Measurements from ENCODE around the gene PHACTR1. TPM values are rescaled to one million over a fixed set of nuclear protein-coding genes. Genes with fewer than 3 reads are reported as not detected.

Gene PHACTR1
- total and polyA plus RNA-seq, 3 donors from 2014 or later: 5.1 to 7.6 (median 6.5) TPM

DNA sequence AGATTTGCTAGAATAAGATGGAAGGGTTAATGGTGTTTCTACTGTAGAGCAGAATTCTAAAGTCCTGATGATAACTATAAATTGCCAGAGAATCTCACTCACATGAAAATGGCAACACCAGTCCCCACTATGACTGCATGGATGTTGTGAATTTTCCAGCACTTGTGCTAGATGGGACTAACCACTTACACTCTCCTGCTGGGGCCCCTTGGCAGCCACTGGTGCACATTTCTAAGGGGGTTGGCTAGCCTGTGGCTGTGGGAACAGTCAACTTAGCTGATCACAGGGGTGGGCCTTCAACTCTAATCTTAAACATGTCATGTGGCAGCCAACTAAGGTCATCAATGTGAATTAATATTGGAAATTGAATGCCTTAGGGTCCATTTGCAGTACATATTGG lies 271.2 kb downstream of the PHACTR1 start:
- Histone ChIP-seq H3K27ac (no peak overlapping the region), H3K27me3 (no peaks in the 10 kb centered on the region), H3K4me3 (no peak overlapping the region), H3K36me3 (ENCODE audit: low read depth, missing control alignments) (no peaks in the 10 kb centered on the region), H3K9me3 (no peaks in the 10 kb centered on the region), H3K4me1 (no peaks in the 10 kb centered on the region)
- TF ChIP-seq POLR2A (IDR thresholded peaks at IDR 0.05) (no peak), CTCF (IDR thresholded peaks at IDR 0.05) (no peak)
- intact Hi-C loops (cut with DNase I; ENCODE audit: low total_unique reads): no loop called here
- no peak for DNase-seq

GRCh38 chr6:12990162-12990561 lies 273.6 kb downstream of the PHACTR1 start:
- WGBS, 2 donors: 91 to 97% methylated on average over 7 of the region's 7 CpGs
- Histone ChIP-seq H3K4me1 (no peaks in the 10 kb centered on the region), H3K9me3 (no peaks in the 10 kb centered on the region), H3K36me3 (ENCODE audit: low read depth, missing control alignments) (no peaks in the 10 kb centered on the region), H3K4me3 (no peak overlapping the region), H3K27ac (no peak overlapping the region), H3K27me3 (no peaks in the 10 kb centered on the region)
- intact Hi-C loops (cut with DNase I; ENCODE audit: low total_unique reads): no loop called here
- DNase-seq: no peak
- TF ChIP-seq POLR2A (IDR thresholded peaks at IDR 0.05): no peak
- TF ChIP-seq CTCF (IDR thresholded peaks at IDR 0.05): no peak

DNA sequence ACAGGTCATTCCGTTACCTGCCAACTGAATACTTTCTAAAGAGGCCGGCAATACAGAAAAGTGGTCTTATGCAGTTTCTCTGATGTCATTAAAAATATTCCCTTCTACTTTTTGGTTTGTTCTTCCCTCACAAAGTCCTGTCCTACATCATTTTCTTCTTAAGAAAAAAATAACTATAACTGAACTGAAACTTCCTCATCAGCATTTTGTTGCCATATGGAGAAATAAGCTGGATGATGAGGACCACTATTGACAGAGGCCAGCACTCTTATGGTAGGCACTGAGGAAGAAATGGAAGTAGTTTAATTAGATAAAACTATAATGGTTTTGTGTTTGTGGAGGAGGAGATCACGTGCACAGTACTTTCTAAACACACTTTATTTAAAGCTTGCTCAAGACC lies 274.9 kb downstream of the PHACTR1 start:
- intact Hi-C loops (cut with DNase I; ENCODE audit: low total_unique reads): no loop called here
- WGBS, 2 donors: 95 to 99% methylated on average over 3 of the region's 3 CpGs
- DNase-seq: no peak

GRCh38 chr6:12992770-12993169 lies 276.2 kb downstream of the PHACTR1 start:
- no peak overlapping the region for H3K27ac ChIP-seq
- no peaks in the 10 kb centered on the region for H3K9me3 ChIP-seq
- WGBS, 2 donors: 64 to 80% methylated on average over 7 of the region's 7 CpGs
- no peak overlapping the region for H3K4me3 ChIP-seq
- H3K4me1 ChIP-seq: no peaks in the 10 kb centered on the region
- no peak for DNase-seq
- TF ChIP-seq POLR2A (IDR thresholded peaks at IDR 0.05): no peak
- no peak for TF ChIP-seq CTCF (IDR thresholded peaks at IDR 0.05)
- intact Hi-C loops (cut with DNase I; ENCODE audit: low total_unique reads): no loop called here
- no peaks in the 10 kb centered on the region for H3K27me3 ChIP-seq
- H3K36me3 ChIP-seq (ENCODE audit: low read depth, missing control alignments): no peaks in the 10 kb centered on the region

More for the DNA sequence above, 274.9 kb downstream of the PHACTR1 start:
- no peaks in the 10 kb centered on the region for H3K9me3 ChIP-seq
- TF ChIP-seq CTCF (IDR thresholded peaks at IDR 0.05) (no peak), POLR2A (IDR thresholded peaks at IDR 0.05) (no peak)
- no peaks in the 10 kb centered on the region for H3K4me1 ChIP-seq
- no peak overlapping the region for H3K27ac ChIP-seq
- no peak overlapping the region for H3K4me3 ChIP-seq
- H3K27me3 ChIP-seq: no peaks in the 10 kb centered on the region
- no peaks in the 10 kb centered on the region for H3K36me3 ChIP-seq (ENCODE audit: low read depth, missing control alignments)

GRCh38 chr6:12993283-12993898 lies 276.8 kb downstream of the PHACTR1 start:
- TF ChIP-seq CTCF (IDR thresholded peaks at IDR 0.05): no peak
- TF ChIP-seq POLR2A (IDR thresholded peaks at IDR 0.05): no peak
- H3K9me3 ChIP-seq: no peaks in the 10 kb centered on the region
- no peaks in the 10 kb centered on the region for H3K36me3 ChIP-seq (ENCODE audit: low read depth, missing control alignments)
- no peak for DNase-seq
- no peaks in the 10 kb centered on the region for H3K27me3 ChIP-seq
- intact Hi-C loops (cut with DNase I; ENCODE audit: low total_unique reads): no loop called here
- no peak overlapping the region for H3K4me3 ChIP-seq
- 73 to 88% methylated on average over 5 of the region's 5 CpGs for WGBS, 2 donors
- no peak overlapping the region for H3K27ac ChIP-seq
- H3K4me1 ChIP-seq: no peaks in the 10 kb centered on the region

All from testis (tissue), 3 donors.